ENCODE results near the gene DR1.

DNA sequence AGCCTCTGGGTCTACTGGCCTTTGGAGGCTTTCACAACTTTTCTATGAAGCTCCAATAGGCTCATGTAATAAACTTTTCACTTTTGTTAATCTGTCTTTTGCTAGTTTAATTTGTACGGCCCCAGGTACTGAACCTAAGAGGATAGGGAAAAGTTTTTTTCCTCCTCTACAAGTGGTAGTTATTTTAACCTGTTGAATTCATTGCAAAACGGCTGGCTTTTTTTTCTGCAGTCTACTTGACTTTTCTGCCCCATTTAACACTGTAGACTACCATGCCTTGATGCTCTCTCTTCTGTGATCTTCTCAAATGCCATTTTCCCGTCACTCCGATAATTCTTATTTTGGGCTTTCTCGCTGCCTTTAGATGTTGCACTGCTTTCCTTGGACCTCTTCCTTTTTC is 43.6 kb upstream of the DR1 start:
- TF ChIP-seq, protein P1, sequence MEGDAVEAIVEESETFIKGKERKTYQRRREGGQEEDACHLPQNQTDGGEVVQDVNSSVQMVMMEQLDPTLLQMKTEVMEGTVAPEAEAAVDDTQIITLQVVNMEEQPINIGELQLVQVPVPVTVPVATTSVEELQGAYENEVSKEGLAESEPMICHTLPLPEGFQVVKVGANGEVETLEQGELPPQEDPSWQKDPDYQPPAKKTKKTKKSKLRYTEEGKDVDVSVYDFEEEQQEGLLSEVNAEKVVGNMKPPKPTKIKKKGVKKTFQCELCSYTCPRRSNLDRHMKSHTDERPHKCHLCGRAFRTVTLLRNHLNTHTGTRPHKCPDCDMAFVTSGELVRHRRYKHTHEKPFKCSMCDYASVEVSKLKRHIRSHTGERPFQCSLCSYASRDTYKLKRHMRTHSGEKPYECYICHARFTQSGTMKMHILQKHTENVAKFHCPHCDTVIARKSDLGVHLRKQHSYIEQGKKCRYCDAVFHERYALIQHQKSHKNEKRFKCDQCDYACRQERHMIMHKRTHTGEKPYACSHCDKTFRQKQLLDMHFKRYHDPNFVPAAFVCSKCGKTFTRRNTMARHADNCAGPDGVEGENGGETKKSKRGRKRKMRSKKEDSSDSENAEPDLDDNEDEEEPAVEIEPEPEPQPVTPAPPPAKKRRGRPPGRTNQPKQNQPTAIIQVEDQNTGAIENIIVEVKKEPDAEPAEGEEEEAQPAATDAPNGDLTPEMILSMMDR (IDR thresholded peaks at IDR 0.05; ENCODE audit: borderline replicate concordance, extremely low read depth, low read length, poor library complexity, severe bottlenecking), result no peak
- TF ChIP-seq EZH2 (IDR thresholded peaks at IDR 0.05; ENCODE audit: borderline replicate concordance, low read depth, low read length, severe bottlenecking), result no peak
